Gastroesophageal sphincter (tissue), 4 donors: Measurements from ENCODE around the gene SERPINA12. TPM values are rescaled to one million over a fixed set of nuclear protein-coding genes. Genes with fewer than 3 reads are reported as not detected.

Experiments
- ATAC-seq: fragments of 150-250 bp; one replicate; pipeline ENCODE4 v1.9.1; 2016; ENCODE audit warnings: mild to moderate bottlenecking, moderate library complexity
- H3K27ac ChIP-seq, 4 donors: fragments of 200-600 bp; sonication (generic) in 3 of 4; 1 replicate in 3 of 4; 2 replicates in 1 of 4; pipeline ENCODE4 v1.5.1; 2016 to 2019
- H3K27me3 ChIP-seq: fragments of 200-600 bp; sonication (generic); one replicate; pipeline ENCODE4 v1.5.1; 2019
- H3K36me3 ChIP-seq, 2 donors: fragments of 200-600 bp; sonication (generic); one replicate each; pipeline ENCODE4 v1.5.1; 2019; ENCODE audit warnings: control low read depth in 1 of 2
- H3K4me1 ChIP-seq, 3 donors: fragments of 200-600 bp; sonication (generic); 1 replicate in 2 of 3; 2 replicates in 1 of 3; pipeline ENCODE4 v1.5.1; 2016 to 2019; ENCODE audit warnings: control low read depth in 2 of 3
- H3K4me3 ChIP-seq, 2 donors: fragments of 200-600 bp; sonication (generic); one replicate each; pipeline ENCODE4 v1.5.1; 2019; ENCODE audit warnings: mild to moderate bottlenecking in 1 of 2, moderate library complexity in 1 of 2
- H3K9me3 ChIP-seq, 3 donors: fragments of 200-600 bp; sonication (generic); one replicate each; pipeline ENCODE4 v1.5.1; 2017 to 2019; ENCODE audit warnings: control low read depth in 2 of 3
- EP300 ChIP-seq: sonication (generic); formaldehyde crosslinking; IDR thresholded peaks from one replicate; pipeline ENCODE4 v1.6.1; 2017; ENCODE audit warnings: antibody characterized with exemption, mild to moderate bottlenecking
- POLR2A ChIP-seq, 2 donors: fragments of 450-650 bp; IDR thresholded peaks; one replicate each; pipeline ENCODE4 v1.6.1; 2017; ENCODE audit warnings: antibody characterized with exemption in 2 of 2, mild to moderate bottlenecking in 2 of 2, moderate library complexity in 1 of 2
- POLR2AphosphoS5 ChIP-seq: sonication (generic); formaldehyde crosslinking; IDR thresholded peaks from one replicate; pipeline ENCODE4 v1.6.1; 2017; ENCODE audit warnings: antibody characterized with exemption
- WGBS, 2 donors: methylation state at CpG; one replicate each; pipeline ENCODE4 v1.1.5; 2018; ENCODE audit warnings: low coverage in 1 of 2; 5-methylcytosine and 5-hydroxymethylcytosine counted together
- total RNA-seq, 4 donors: library from RNA; depleted of rRNA; stranded (reverse); fragments of >200 nt; gene quantifications; one replicate each; pipeline ENCODE4 v1.1.0, GENCODE V29; 2016
- TF ChIP-seq, protein P1 (sequence below), 4 experiments: fragments of 200-600 bp in 2 of 4; fragments of 450-650 bp in 2 of 4; sonication (generic) in 1 of 4; IDR thresholded peaks; one replicate each; pipeline ENCODE4 v1.5.1; 2017 to 2019; ENCODE audit warnings: antibody characterized with exemption in 4 of 4, mild to moderate bottlenecking in 2 of 4, moderate library complexity in 2 of 4

SERPINA12 gene
- total RNA-seq, 4 donors from 2014 or later: not detected

DNA sequence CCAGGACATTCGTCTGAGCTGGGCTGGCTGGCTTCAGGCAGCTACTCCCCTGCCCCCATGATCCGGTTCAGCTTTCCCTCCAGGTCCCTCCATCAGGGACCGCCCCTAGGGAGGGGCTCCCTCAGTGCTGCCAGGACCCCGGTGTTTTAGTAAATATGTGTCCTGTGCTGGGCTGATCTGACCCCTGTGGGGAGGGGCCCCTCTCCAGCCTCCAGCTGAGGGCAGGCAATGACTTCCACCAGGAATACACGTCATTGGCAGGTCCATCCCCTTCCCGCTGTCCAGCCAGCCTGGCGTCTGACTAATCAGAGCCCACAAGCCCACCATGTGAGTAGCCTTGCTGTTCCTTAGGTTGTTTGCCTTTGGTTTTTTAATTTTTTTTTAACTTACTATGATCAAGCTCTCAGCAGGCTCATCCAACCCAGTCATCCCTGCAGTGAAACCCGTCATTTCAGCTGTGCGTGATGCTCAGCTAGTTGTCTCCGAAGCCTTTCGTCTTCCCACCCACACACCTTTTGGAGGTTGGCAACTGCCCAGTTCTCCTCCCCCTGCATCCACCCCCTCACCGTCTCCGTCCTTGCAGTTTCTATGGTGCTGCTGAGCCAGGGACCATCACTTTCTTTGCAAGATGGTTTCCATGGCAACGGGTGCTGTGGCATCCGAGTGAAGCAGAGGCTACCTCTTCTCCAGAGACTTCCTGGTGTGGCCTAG is 36.0 kb upstream of the SERPINA12 start:
- WGBS, 2 donors: 30 to 53% methylated on average over 2 to 13 of the region's 15 CpGs
- H3K4me3 ChIP-seq: no peak overlapping the region
- H3K36me3 ChIP-seq: no peaks in the 10 kb centered on the region
- no peak for ATAC-seq
- H3K27ac ChIP-seq: no peak overlapping the region
- peaks cover 0 to 10% (median 0%) of the 10 kb centered on the region in 3 donors for H3K9me3 ChIP-seq
- TF ChIP-seq POLR2AphosphoS5 (no peak), POLR2A (IDR thresholded peaks at IDR 0.05) (no peak), EP300 (no peak)
- TF ChIP-seq, protein P1, sequence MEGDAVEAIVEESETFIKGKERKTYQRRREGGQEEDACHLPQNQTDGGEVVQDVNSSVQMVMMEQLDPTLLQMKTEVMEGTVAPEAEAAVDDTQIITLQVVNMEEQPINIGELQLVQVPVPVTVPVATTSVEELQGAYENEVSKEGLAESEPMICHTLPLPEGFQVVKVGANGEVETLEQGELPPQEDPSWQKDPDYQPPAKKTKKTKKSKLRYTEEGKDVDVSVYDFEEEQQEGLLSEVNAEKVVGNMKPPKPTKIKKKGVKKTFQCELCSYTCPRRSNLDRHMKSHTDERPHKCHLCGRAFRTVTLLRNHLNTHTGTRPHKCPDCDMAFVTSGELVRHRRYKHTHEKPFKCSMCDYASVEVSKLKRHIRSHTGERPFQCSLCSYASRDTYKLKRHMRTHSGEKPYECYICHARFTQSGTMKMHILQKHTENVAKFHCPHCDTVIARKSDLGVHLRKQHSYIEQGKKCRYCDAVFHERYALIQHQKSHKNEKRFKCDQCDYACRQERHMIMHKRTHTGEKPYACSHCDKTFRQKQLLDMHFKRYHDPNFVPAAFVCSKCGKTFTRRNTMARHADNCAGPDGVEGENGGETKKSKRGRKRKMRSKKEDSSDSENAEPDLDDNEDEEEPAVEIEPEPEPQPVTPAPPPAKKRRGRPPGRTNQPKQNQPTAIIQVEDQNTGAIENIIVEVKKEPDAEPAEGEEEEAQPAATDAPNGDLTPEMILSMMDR (IDR thresholded peaks at IDR 0.05): no peak
- no peaks in the 10 kb centered on the region for H3K4me1 ChIP-seq
- peaks cover 58% of the 10 kb centered on the region for H3K27me3 ChIP-seq

DNA sequence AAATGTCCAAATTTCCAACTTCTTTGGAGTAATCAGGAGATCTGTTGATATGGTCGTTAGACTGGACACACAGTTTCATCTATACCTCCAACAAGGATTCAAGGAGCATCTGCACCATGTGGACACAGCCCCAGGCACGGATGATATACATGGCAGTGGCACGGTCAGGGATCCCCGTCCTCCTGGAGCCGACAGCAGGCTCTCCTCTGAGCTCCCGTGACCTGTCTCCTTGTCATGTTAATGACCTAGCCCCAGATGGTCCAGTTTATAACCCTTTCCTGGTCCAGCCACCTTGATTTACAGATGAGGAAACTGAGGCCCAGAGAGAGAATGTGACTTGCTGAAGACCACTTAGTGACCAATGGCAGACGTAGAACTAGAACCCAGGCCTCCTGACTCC is 35.5 kb upstream of the SERPINA12 start:
- ATAC-seq: no peak
- Histone ChIP-seq H3K9me3 (peaks cover 0 to 10% (median 0%) of the 10 kb centered on the region in 3 donors), H3K4me1 (no peaks in the 10 kb centered on the region), H3K36me3 (no peaks in the 10 kb centered on the region), H3K27ac (no peak overlapping the region), H3K27me3 (peaks cover 52% of the 10 kb centered on the region), H3K4me3 (no peak overlapping the region)
- WGBS, 2 donors: 51 to 83% methylated on average over 1 to 5 of the region's 7 CpGs
- TF ChIP-seq POLR2A (IDR thresholded peaks at IDR 0.05): no peak

GRCh38 chr14:94543449-94544124 is 34.3 kb upstream of the SERPINA12 start:
- Histone ChIP-seq H3K27ac (no peak overlapping the region), H3K9me3 (peaks cover 0 to 10% (median 0%) of the 10 kb centered on the region in 3 donors), H3K4me3 (no peak overlapping the region), H3K4me1 (no peaks in the 10 kb centered on the region), H3K27me3 (peaks cover 51% of the 10 kb centered on the region), H3K36me3 (no peaks in the 10 kb centered on the region)
- TF ChIP-seq, protein P1 (IDR thresholded peaks at IDR 0.05): no peak
- TF ChIP-seq EP300 (no peak), POLR2AphosphoS5 (no peak), POLR2A (IDR thresholded peaks at IDR 0.05) (no peak)
- WGBS, 2 donors: 49% methylated on average over 8 of the region's 15 CpGs; no CpG with 5 or more reads in 1 of the 2 donors
- ATAC-seq: no peak

- Histone ChIP-seq H3K4me3 (no peak overlapping the region), H3K9me3 (peaks cover 0 to 10% (median 0%) of the 10 kb centered on the region in 3 donors), H3K27ac (no peak overlapping the region), H3K36me3 (no peaks in the 10 kb centered on the region), H3K4me1 (no peaks in the 10 kb centered on the region), H3K27me3 (peaks cover 57% of the 10 kb centered on the region)
- WGBS, 2 donors: 57% methylated on average over 3 of the region's 9 CpGs; no CpG with 5 or more reads in 1 of the 2 donors
- no peak for ATAC-seq
- TF ChIP-seq, protein P1 (IDR thresholded peaks at IDR 0.05): no peak
- TF ChIP-seq POLR2A (IDR thresholded peaks at IDR 0.05) (no peak), EP300 (no peak), POLR2AphosphoS5 (no peak)
Observed at GRCh38 chr14:94542811-94543440, 33.7 kb upstream of the SERPINA12 start.

GRCh38 chr14:94542111-94542810 is 33.0 kb upstream of the SERPINA12 start:
- Histone ChIP-seq H3K27me3 (peaks cover 57% of the 10 kb centered on the region), H3K36me3 (no peaks in the 10 kb centered on the region), H3K4me3 (no peak overlapping the region), H3K27ac (no peak overlapping the region), H3K4me1 (no peaks in the 10 kb centered on the region), H3K9me3 (peaks cover 0 to 10% (median 0%) of the 10 kb centered on the region in 3 donors)
- WGBS, 2 donors: 40 to 80% methylated on average over 1 to 2 of the region's 12 CpGs
- ATAC-seq: no peak
- TF ChIP-seq, protein P1 (IDR thresholded peaks at IDR 0.05): no peak
- TF ChIP-seq POLR2A (IDR thresholded peaks at IDR 0.05): no peak
- no peak for TF ChIP-seq EP300
- no peak for TF ChIP-seq POLR2AphosphoS5
